ENCODE measurements around the gene AQP1.

- no peak for TF ChIP-seq CTCF (conservative IDR thresholded peaks at IDR 0.05)
- no peak for TF ChIP-seq ZFX (IDR thresholded peaks at IDR 0.05)
These were observed 12.2 kb downstream of the AQP1 start for GRCh38 chr7:30923774-30924413.

Data from C4-2B (cell line).